GM23338 (cell line): ENCODE measurements around the gene DNAH8.

Source experiments
- EZH2phosphoT487 ChIP-seq: fragments of 200-600 bp; sonication (generic); IDR thresholded peaks from one replicate; pipeline ENCODE4 v1.8.1; 2018; ENCODE audit warnings: antibody characterized with exemption; ENCODE audit not compliant: unreplicated experiment
- JUNB ChIP-seq: IDR thresholded peaks from one replicate; pipeline ENCODE4 v1.6.1; 2016; ENCODE audit warnings: antibody characterized with exemption; ENCODE audit not compliant: unreplicated experiment
- POLR2AphosphoS5 ChIP-seq: IDR thresholded peaks from 2 replicates; pipeline ENCODE4 v1.6.1; 2016; ENCODE audit warnings: antibody characterized with exemption, low read depth
- TF ChIP-seq, protein P1 (sequence below), 2 experiments: fragments of 200-600 bp in 1 of 2; sonication (generic) in 1 of 2; conservative IDR thresholded peaks; 2 replicates each; pipeline versions ENCODE4 v1.5.1 to v1.6.1; 2016 to 2017; ENCODE audit warnings: antibody characterized with exemption in 2 of 2, low read depth in 2 of 2, mild to moderate bottlenecking in 2 of 2, moderate library complexity in 1 of 2
- TF ChIP-seq, protein P2 (sequence below): IDR thresholded peaks from one replicate; pipeline ENCODE4 v1.6.1; 2018; ENCODE audit warnings: antibody characterized with exemption; ENCODE audit not compliant: unreplicated experiment

DNA sequence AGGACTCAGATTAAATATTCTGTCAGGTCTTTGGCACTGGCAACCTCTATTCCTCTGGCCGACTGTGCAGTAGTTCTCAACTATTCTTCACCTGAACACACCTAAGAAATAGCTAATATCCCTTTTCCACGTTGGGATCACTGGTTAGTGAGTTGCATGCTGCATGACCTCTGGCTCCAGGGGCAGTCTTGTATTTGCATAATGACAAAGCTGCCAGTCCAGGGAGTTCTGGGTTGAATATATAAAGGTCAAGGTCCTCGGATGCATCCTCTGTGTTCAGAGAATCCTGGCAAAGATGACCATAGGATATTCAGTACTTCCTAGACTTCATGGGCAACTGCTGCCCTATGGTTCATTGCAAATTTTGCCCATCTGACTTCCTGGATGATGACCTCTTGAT is 131.2 kb downstream of the DNAH8 start:
- TF ChIP-seq EZH2phosphoT487 (no peak), JUNB (no peak), POLR2AphosphoS5 (no peak)
- TF ChIP-seq, protein P1, sequence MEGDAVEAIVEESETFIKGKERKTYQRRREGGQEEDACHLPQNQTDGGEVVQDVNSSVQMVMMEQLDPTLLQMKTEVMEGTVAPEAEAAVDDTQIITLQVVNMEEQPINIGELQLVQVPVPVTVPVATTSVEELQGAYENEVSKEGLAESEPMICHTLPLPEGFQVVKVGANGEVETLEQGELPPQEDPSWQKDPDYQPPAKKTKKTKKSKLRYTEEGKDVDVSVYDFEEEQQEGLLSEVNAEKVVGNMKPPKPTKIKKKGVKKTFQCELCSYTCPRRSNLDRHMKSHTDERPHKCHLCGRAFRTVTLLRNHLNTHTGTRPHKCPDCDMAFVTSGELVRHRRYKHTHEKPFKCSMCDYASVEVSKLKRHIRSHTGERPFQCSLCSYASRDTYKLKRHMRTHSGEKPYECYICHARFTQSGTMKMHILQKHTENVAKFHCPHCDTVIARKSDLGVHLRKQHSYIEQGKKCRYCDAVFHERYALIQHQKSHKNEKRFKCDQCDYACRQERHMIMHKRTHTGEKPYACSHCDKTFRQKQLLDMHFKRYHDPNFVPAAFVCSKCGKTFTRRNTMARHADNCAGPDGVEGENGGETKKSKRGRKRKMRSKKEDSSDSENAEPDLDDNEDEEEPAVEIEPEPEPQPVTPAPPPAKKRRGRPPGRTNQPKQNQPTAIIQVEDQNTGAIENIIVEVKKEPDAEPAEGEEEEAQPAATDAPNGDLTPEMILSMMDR (conservative IDR thresholded peaks at IDR 0.05; ENCODE audit: low read depth in 2 of 2) = no peak
- TF ChIP-seq, protein P2, sequence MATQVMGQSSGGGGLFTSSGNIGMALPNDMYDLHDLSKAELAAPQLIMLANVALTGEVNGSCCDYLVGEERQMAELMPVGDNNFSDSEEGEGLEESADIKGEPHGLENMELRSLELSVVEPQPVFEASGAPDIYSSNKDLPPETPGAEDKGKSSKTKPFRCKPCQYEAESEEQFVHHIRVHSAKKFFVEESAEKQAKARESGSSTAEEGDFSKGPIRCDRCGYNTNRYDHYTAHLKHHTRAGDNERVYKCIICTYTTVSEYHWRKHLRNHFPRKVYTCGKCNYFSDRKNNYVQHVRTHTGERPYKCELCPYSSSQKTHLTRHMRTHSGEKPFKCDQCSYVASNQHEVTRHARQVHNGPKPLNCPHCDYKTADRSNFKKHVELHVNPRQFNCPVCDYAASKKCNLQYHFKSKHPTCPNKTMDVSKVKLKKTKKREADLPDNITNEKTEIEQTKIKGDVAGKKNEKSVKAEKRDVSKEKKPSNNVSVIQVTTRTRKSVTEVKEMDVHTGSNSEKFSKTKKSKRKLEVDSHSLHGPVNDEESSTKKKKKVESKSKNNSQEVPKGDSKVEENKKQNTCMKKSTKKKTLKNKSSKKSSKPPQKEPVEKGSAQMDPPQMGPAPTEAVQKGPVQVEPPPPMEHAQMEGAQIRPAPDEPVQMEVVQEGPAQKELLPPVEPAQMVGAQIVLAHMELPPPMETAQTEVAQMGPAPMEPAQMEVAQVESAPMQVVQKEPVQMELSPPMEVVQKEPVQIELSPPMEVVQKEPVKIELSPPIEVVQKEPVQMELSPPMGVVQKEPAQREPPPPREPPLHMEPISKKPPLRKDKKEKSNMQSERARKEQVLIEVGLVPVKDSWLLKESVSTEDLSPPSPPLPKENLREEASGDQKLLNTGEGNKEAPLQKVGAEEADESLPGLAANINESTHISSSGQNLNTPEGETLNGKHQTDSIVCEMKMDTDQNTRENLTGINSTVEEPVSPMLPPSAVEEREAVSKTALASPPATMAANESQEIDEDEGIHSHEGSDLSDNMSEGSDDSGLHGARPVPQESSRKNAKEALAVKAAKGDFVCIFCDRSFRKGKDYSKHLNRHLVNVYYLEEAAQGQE = no peak
